Retina (tissue), 1 donor: ENCODE results near the gene PYGM.

Experiments used
- DNase-seq: peaks from one replicate; pipeline ENCODE4 v3.0.0-alpha.2; 2016

PYGM gene

DNA sequence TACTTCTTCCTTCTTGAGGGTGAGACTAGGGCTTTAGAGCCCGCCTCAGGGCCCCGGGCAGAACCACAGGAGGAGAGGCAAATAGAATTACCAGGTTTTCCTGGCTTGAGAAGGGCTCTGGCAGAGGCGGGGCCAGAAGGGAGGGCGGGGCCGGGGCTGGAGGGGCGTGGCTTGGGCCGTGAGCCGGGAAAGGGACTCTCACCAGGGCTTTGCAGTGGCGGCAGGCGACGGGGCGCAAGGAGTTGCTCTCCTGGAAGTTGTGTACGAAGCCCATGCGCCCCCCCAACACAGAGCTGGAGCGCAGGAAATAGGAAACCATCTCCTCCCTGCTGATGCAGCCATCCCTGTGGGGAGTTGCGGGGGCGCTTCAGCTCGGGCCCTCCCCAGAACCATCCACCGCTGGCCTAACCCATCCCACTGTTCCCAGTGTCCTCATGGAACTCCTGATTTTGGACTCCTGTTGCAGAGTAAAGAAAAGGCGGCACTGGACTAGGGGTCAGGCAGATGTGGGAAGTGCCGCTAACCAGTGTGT is 29.9 kb downstream of the PYGM start:
- DNase-seq, result peak; percentile 50

DNA sequence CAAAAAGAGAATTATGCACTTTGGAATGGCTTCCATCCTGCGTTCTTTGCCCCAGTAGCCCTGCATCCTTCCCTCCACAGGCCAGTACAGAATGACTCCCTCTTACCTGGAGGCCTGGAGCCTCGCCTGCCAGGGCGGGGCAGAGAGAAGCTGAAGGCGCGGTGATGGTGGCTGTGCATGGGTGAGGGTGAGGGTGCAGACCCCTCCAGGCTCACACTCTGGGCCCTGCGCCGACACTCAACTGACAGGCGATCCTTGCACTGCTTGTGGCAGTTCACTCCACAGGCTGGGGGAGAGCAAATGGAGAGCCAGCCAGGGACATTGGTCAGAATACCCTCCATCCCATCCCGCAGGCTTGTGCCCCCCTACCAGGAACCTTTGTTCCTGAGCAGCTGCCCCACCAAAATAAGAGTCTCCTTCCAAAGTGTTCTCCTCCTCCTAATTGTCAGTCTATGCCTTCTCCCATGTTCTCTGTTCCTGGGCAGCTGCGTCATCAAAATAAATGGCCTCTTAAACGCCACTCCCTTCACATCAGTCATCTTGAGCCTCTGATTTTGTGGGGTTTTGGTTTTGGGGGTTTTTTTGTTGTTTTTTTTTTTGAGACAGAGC is 30.9 kb downstream of the PYGM start:
- no peak for DNase-seq

DNA sequence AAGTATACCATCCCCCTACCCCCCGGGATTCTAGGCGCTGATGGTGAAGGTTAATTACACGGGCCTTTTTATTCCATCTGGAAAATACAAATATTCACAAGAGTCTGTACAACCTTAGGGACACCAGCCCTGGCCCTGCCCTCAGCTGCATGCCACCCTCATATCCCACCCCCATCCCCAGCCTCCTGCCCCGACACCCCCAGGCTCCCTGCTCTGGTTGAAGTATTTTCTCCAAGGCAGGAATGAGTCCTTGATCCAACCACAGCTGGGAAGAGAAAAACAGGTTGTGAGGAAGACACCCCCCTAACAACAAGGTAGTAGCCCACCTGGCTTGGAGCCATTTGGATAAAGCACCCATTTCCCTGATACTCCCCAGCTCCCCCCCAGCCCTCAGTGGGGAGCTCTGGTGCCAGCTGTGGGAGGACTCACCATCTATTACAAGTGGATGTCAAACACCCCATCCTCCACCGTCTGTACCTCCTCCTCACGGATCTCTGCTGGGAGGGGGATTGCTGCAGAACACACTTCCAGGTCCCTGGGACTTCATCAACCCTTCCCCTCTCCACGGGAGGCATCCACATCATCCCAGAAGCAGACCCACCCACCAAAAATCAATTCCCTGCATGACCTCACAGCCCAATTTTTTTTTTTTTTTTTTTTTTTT is 32.8 kb downstream of the PYGM start:
- no peak for DNase-seq

DNA sequence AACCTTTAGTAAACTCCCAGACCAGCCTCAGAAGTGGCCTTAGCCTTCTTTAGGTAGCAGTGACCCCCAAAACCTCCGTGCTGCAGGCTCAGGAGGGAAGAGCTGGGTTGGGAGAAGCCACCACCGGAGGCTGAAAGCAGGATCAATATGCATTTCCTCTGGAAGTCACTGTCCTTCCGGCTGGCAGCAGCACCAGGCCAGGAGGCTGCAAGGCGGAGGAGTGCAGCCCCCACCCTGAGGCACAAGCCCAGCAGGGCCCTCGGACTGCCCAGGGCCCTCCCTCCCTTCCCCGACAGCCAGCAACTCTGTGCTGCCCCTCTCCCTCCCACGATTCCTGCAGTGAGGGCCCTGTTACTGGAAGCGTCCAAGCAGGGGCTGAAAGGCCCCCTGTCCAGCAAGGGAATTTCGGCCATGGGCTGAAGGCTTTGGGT is 33.5 kb downstream of the PYGM start:
- peak; percentile 64 for DNase-seq

DNA sequence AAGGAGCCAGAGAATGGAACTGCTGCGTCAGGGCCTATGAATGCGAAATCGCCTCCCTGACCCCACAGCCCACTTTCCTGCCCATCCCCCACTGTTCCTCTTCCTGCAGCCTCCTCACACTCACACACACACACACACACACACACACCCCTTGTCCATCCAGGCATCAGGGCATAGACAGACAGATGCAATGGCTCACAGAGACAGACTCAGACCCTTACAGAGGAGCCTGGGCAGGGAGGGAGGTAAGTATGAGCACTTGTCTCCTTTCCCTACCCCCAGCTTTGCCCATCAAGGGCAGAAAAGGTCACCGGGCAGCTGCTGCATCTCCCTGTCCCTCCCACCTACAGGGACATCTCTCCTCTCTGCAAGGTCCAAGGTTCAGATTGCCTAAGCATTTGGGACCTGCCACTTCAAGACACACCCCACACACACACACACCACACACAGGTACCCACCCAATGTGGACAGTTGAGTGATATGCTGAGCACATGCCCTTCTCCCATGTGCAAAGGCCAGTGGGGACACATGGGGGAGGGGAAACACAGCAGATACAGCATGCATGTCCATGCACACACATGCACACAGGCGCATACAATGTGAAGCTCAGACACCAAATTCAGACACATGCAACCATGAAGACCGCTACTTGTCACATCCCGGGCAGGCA is 34.8 kb downstream of the PYGM start:
- DNase-seq, result peak; percentile 65

DNA sequence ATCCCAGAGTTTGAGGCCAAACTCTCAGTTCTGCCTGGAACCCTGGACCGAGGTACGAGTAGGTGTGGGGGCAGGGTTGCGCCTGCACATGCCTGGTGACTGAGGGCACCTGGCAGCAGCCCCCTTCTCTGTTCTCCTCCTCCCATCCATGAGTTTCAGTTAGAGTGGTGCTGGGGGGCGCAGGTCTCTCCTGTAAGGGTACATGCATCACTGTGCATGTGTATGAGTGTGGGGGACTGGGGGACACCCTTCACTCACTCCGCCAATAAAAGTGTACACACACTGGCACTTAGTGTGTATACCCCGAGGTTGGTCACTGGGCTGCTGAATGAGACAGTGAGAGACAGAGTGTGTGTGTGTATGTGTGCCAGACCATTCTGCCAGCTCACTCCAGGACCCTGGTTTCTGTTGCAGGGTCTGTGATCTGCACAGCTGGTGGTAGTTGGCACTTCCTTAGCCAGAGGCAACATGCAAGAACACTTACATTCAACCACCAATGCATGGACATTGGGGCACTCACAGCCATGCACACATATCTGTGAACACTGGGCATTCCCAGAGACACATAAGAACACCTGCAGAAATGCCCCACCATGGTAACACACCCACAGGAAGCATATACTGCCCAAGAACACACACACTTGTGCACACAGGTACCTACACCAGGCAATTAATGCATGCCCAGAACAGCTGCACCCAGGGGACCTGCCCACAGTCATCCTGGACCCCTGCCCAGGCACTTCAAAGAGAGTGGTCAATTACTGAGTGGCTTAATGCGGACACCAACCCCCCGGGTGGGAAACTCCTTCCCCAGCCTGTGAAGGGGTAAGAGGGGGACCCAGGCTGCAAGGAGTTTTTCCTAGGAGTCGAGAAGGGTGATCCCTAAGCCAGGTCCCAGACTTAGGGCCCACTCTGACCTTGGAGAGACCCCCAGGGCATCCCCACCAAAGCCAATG is 35.6 kb downstream of the PYGM start:
- DNase-seq, result no peak

DNA sequence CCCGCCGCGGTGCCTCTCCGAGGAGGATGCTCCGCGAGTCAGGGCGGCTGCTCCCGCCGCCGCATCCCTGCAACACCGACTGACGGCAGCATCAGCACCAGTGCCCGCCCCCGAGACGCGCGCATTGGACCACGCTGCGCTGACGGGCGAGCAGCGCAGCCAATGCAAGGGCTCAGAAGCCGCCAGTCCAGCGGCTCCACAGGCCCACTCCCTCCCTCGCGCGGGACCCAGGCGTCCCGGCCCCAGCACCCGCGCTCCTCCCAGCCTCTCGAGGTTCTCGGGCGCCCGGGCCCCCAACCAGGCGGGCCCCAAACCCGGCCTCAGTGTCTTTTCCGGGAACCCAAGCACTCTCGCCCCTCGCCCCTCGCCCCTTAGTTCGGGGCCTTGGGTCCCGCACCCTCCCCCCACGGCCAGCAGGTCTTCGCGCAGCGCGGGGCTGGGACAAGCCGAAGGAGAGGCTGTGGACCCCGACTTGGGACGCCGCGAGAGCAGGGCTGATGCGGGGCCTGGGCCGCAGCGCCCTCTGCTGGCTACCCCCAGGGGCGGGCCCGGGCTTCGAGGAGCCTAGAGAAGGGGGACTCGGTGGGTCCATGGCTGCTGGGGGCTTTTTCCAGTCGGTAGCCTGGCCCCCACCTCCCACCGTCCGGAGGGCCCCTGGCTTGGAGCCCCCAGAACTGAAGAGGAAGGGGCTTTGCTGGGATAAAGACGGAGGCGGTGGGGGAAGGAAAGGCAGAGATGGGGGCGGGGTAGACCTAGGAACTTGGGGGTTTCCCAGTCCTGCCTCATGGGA is 36.5 kb downstream of the PYGM start, which contains the start of gene NRXN2:
TSS of gene NRXN2 (minus strand) at position 81 of the 790 bp plus-strand sequence. CDS start 9,498 bp downstream, outside the sequence.
- peak; percentile 93 for DNase-seq

DNA sequence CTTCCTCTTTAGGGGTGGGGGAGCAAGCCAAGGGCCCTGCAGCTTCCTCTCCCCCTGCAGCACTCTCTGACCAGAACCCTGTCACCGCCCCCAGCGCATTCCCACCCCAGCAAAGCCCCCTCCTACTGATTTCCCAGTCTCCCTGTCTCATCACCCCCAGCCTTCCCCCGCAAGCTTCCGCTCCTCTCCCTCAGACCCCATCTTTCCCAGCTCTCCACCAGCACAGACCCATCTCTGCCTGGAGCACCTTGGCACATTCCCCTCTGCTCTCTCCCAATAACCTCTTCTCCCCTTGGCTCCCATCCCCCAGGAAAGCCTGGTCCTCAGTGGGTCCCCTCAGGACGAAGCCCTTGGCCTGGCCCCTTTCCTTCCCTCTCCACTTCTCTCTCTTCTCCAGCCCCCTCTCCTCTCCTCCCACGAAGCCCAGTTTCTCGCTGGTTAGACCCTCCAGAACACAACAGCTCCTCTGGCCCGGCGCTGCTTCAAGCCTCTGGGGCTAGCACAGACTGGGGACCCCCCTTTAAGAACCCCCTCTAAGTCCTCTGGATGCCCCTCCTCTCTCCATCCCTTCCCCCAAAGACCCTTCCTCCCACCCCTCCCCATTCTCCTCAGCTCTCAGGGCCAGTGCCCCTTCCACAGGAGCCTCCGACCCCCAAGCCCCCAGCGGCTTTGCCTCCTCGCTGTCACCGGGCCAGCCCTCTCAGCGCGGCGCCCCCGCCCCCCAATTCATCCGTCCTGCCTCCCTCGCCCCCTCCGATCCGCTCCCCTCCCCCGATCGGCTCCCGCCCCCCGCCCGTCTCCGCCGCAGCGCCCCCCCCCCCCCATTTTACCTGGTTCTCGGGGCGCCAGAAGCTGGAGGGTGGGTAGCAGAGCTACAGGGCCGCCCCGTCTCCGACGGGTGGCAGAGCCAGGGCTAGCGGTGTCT is 37.4 kb downstream of the PYGM start:
- peak; percentile 47 for DNase-seq

DNA sequence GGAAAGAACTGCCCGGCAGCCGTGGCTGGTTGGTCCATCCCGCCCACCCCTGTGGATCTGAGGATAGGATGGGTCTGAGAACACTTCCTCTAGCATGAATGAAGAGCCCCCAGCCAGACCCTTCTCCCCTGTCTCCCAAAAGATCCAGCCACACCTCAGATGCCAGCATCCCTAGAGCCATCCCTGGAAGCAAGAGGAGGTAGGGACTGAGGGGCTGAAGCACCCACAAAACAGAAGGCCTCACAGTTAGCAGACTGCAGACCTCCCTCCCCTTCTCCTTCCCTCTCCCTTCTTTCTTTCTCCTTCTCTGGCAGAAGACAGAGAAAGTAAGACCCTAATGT is 38.4 kb downstream of the PYGM start:
- DNase-seq, result no peak

DNA sequence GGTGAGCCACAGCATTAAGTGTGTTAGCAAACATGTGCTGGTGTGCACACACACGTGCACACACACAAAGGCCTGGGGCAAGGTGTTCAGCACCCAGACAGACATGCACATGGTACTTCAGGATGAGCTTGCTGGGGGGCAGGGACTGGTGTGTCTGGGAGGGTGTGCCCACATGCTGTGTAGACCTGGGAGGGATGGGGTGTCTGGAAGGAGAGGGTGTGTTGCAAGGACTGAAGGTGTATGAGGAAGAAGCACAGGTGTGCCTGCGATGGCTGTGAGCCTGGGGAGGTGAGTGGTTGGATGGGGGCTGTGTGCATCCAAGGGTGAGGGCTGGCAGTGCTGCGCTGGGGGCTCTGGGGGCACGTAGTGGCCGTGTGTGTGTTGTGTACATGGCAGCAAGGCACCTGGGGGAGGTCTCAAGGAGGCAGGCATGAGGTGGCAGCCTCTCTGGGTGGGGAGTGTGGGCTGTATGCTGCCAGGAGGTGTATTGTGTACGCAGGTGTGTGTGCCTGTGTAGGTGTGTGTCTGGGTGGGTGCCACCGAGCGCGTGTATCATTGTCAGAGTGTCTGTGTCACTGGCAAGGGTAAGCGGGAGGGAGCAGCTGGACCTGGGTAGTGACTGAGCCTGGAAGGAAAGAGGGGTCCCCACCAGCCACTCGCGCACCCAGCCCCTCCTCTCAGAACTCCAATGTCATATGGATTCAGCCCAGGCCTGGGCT is 39.0 kb downstream of the PYGM start:
- DNase-seq, result no peak

DNA sequence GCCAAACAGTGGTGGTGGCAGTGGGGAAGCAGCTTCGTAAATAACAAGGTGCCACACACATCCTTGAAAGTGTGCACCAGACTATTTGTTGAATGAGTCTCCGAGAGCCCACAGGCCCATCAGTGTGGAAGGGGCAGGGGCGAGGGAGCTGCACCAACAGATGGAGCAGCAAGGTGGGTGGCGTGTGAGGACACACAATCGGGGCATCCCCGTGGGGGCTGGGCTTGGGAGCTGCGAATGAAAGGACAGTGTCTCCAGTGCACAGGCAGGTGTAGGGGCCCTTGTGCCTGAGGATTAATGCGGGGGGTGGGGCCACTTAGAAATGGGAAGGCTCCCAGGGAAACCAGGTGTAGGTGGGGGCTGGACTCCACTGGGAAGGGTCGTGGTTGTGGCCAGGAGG is 39.6 kb downstream of the PYGM start:
- no peak for DNase-seq

DNA sequence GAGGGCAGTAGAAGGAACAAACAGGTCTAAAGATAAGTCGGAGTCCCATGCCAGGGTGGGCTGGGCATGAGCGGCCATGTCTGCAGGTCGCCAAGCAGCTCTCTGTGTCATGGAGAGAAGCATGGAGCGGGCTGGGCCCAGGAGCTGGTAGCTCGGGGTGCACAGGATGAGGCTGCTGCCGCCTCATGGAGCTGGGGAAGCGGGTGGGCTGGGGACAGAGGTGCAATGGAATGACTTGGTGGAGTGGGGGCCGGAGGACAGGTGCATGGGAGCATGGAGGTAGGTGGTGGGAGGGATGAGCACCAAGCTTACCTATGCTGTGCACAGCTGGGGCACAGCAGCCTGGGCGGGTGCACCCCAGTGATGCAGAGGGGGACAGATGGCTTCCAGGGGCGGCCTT is 40.4 kb downstream of the PYGM start:
- DNase-seq, result no peak

DNA sequence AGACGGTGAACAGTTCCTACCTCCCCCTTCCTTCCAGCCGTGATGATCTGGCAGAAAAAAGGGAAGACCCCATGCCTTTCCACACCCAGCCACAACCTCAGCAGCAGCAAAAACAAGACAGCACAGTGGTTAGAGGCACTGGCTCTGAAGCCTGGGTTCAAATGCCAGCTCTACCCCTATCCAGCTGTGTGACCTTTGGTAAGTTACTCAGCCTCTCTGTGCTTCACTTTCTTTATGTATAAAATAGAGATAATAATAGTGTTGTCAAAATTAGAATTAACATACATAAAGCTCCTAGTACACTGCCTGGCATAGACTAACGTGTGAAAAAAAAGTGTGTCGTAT is 41.0 kb downstream of the PYGM start:
- no peak for DNase-seq

DNA sequence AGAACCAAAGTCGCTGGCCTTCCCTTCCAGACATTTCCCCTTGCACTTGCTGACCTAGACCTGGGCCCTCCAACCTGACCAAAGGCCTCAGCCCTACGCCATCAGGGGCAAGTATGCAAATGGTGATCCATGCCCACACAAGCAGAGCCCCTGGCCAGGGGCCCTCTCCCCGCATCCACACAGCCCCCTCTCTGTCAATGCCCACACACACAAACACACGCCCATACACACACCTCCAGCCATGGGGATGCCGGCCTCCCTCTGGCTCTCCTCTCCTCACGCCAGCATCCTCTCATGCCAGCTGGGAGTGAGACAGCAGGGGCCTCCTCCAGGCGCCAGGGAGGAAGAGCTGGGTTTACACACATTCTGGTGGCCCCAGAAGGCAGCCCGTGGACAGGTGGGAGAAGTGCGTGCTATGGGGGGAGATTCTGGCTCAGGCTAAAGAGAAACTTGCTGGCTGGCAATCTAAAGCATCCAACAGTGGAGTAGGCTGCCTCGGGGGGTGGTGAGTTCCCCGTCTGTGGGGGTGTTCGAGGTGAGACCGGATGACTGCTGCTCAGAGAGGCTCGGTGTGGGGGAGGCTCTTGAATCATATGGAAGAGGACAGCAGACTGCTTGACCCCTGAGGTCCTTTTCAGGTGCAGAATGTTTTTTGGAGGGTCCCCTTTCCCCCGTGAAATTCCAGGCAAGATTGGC is 41.5 kb downstream of the PYGM start:
- DNase-seq, result no peak

DNA sequence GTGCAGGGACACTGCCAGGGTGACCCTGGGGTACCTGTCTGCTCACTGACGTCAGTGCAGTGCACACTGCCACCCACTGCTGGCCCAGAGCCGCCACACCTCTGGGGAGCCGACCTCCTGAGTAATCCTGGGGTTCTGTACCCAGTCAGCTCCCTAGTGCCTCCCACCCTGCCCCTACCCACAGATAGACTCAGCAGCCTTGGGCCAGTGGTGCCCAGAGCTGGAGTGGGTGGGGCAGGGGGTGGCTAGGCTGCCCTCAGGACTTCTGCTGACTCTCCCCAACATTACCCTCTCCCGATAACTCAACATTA is 42.6 kb downstream of the PYGM start:
- no peak for DNase-seq

DNA sequence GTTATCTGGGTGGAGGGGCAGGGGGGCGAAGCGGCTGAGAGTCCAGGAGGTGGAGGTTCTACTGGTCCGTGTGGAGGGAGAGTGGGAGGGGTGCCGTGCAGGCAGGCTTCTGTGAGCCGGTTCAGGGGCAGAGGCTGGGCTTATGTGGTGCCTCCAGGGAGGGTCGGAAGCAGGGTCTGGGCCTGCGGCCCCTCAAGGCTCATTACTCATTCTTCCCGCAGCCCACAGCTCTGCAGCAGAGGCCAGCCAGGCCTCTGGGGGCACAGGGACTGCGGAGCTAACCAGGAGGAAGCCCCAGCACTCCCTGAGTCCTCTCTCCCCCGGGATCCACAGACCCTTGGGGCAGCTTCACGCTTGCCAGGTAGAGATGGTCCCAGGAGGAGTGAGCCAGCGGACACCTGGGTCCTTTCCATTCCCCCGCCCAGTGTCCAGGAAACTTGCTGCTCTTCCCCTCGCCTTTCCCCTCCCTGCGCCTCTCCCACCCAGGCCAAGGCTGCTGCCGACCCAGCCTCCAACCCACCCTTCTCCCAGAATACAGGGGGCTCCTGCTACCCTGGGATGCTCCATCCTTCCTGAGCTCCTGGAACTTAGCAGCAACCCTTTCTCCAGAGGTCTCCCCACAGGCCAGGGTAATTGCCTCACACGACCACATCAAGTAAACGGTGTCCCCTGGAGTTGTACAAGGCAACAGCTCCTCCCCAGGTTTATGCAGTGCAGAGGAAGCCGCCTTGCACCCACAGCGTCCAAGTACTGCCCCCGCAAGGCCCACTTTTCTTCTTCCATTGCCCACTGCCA is 43.1 kb downstream of the PYGM start:
- DNase-seq, result no peak

DNA sequence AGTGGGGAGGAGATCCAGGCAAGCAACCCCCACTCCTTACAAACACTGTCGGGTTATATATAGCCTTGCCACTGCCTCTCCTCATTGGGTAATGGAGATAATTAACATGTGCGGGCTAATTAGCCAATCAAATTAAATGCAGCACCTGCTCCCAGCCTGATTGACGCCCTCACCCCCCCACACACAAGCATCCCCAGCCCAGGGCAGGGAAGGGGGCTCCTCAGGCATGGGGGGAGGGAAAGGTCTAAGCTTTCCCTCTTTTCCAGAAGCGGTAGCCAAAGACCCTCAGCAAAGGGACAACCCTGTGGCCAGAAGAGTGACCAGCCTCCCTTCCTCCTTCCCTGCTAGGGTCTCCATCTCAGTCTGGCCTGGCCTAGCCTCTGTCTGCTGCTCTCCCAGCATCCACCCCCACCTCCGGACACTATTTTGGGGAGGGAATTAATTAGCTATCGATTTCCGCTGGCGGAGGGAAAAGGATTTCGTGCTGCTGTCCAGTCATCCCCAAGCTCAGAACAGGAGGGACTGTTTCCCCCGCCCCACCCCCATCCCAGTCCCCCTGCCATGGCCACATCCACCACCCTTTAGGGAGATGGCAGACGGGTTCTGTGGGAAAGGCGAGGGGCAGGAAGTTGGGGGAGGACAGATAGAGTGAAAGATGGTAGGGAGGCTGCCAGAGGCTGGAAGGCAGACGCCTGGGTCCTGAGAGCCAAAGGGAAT is 43.9 kb downstream of the PYGM start:
- DNase-seq, result no peak

DNA sequence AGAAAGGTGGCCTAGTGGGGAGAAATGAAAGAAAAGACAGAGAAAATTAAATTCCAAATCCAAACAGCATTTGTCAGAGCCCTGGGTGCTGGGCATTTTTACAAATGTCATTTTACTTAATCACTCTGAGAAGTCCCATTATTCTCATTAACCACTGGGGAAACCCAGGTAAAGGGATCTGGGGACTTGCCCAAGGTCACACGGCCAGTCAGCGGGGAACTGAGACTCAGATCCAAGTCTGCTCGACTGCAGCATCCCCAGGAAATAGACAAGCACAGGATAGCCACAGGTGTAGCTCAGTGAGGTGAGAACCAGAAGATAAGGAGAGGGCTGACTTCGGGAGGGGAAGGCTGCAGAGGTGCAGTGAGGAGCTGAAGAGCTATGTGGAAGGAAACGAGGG is 44.7 kb downstream of the PYGM start:
- no peak for DNase-seq
